ENCODE data around the gene HPS1. TPM values are rescaled to one million over a fixed set of nuclear protein-coding genes. Genes with fewer than 3 reads are reported as not detected.

HPS1 gene
- total RNA-seq, result 10 to 100 TPM; 46.1 to 88.2 (median 63.0) TPM

DNA sequence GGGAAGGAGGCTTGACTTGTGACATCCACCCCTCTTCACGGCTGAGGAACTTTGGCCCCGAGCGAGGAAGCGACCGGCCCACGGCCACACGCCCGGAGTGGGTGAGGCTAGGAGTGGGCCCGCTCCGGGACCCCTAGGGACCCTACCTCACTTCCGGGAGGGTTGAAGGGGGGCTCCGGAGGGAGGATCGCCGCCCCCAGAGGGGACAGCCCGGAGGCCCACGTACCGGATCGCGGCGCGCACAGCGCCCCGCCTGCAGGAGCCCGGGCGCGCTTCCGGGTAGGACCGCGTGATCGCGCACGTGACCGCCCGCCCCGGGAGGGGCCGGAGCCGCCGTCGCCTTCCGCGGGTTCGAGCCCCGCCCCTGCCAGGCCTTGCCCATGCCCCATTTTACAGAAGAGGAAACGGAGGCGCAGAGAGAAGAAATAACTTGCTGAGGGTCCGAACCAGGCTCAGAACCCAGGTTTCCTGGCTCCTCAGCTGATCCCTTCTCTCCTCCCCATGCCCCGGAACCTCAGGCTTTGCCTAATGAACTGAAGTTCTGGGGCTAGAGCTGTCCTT is at the start of gene HPS1:
TSS of gene HPS1 (minus strand) at position 275 of the 561 bp plus-strand sequence. CDS start 3,695 bp downstream, outside the sequence.
- TF ChIP-seq CTCF (IDR thresholded peaks at IDR 0.05; ENCODE audit: low read depth), result no peak

DNA sequence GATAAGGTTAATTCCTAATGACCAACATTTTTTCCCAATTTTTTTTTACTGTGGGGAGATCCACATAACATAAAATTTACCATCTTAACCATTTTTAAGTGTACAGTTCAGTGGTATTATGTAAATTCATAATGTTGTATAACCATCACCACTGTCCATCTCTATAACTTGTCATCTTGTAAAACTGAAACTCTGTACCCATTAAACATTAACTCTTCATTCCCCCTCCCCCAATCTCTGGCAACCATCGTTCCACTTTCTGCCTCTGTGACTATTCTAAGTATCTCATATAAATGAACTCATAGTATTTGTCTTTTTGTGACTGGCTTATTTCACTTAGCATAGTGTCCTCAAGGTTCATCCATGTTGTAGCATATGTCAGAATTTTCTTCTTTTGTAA is 46.0 kb upstream of the HPS1 start:
- no peak for TF ChIP-seq CTCF (IDR thresholded peaks at IDR 0.05; ENCODE audit: low read depth)

DNA sequence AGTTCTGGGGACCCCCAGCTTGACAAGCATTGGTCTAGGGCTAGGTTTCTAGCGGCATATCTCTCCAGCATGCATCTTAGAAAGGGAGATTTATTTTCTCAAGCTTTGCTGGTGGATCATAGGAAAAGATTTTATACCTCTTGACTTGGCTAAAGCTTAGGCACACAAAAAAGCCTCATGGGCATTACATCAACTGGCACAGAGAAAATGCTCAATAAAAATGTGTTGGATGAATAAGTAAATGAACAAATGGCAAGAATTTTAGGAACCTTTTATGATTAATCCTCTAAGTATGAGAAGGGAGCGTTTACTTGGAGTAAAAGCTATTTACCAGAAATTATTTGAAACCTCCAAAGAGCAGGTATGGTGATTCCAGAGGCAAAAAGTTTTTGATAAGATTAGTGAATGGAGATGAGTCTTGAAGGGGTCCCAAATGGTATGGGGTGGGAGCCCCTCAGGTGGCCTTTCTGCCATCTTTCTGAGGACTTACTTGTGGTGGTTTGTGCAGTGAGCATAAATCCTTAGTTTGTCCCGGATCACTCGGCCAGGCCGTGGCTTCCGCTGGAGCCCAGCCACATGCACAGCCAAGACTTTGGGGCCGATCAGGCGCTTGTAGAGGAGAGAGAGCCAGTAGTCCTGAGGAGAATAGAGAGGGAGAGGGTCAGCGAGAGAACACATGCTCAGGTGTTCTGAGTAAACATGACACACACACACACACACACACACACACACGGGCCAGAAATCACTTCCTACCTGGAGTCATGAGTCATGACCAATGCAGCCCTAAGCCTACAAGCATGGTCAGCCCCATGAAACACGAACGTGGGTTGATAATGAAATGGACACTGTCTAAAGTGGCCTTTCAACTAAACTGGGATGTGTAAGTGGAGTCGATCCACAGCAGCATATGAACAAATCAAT is 43.1 kb upstream of the HPS1 start:
- no peak for TF ChIP-seq CTCF (IDR thresholded peaks at IDR 0.05; ENCODE audit: low read depth)

GRCh38 chr10:98488669-98489430 is 42.1 kb upstream of the HPS1 start:
- no peak for TF ChIP-seq CTCF (IDR thresholded peaks at IDR 0.05; ENCODE audit: low read depth)

GRCh38 chr10:98487649-98488048 is 40.9 kb upstream of the HPS1 start:
- no peak for TF ChIP-seq CTCF (IDR thresholded peaks at IDR 0.05; ENCODE audit: low read depth)

GRCh38 chr10:98486421-98486820 is 39.7 kb upstream of the HPS1 start:
- no peak for TF ChIP-seq CTCF (IDR thresholded peaks at IDR 0.05; ENCODE audit: low read depth)

DNA sequence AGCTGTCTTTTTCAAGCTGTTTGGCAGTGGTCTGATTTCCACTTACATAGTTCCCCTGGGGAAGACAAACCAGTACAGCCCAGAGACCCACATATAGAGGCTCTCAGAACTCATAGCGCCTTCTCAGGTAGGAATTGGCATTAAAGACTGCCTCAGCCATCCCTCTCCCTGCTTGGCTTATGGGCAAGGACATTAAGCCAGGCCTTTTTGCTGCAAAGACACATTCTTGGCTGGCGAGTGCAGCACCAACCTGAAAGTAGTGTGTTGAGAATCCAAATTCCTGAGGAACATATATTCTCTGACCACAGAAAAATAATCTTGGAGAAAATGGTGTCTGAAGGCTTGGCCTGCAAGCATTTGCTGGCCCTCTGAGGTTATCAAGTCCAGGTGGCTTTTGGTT is 39.2 kb upstream of the HPS1 start:
- TF ChIP-seq CTCF (IDR thresholded peaks at IDR 0.05; ENCODE audit: low read depth), result no peak

Data from subcutaneous adipose tissue (tissue), 4 donors.